Mesenchymal stem cell (in vitro differentiated cells and primary cell): ENCODE results near the gene VWA8.
"Not testable (repeated sequence)": the region's sequence is repeated elsewhere in the genome, so short reads cannot be mapped to it uniquely, and the experiment has no call there.

Source experiments
- DNase-seq: peaks from one replicate; pipeline ENCODE4 v3.0.0-alpha.2; 2013
- H2AFZ ChIP-seq: one replicate; pipeline ENCODE4 v1.6.1; 2013; ENCODE audit warnings: low read depth, mild to moderate bottlenecking, control low read depth, inconsistent platforms, low read length, moderate library complexity
- H2AK5ac ChIP-seq: 2 replicates; pipeline ENCODE4 v1.6.1; 2013; ENCODE audit warnings: low read length, moderate library complexity, mild to moderate bottlenecking, inconsistent platforms; ENCODE audit not compliant: severe bottlenecking
- H2BK120ac ChIP-seq: one replicate; pipeline ENCODE4 v1.6.1; 2013; ENCODE audit warnings: low read depth, mild to moderate bottlenecking, inconsistent platforms, low read length, moderate library complexity
- H2BK12ac ChIP-seq, 2 experiments: one replicate each; pipeline ENCODE4 v1.6.1; 2013; ENCODE audit warnings: inconsistent platforms in 2 of 2, low read length in 2 of 2, mild to moderate bottlenecking in 2 of 2, moderate library complexity in 2 of 2, control low read depth in 1 of 2
- H2BK15ac ChIP-seq: one replicate; pipeline ENCODE4 v1.6.1; 2013; ENCODE audit warnings: mild to moderate bottlenecking, low read depth, inconsistent platforms; ENCODE audit not compliant: poor library complexity, severe bottlenecking
- H2BK5ac ChIP-seq: 2 replicates; pipeline ENCODE4 v1.6.1; 2013; ENCODE audit warnings: low read depth, mild to moderate bottlenecking, low read length, control low read depth, inconsistent platforms; ENCODE audit not compliant: poor library complexity, severe bottlenecking
- H3K14ac ChIP-seq, 2 experiments: one replicate each; pipeline ENCODE4 v1.6.1; 2013; ENCODE audit warnings: inconsistent platforms in 2 of 2, low read length in 2 of 2, control low read depth in 1 of 2, mild to moderate bottlenecking in 1 of 2, moderate library complexity in 1 of 2
- H3K18ac ChIP-seq, 2 experiments: one replicate each; pipeline ENCODE4 v1.6.1; 2013; ENCODE audit warnings: inconsistent platforms in 2 of 2, low read length in 2 of 2, control low read depth in 1 of 2, low read depth in 1 of 2, mild to moderate bottlenecking in 1 of 2
- H3K23ac ChIP-seq, 2 experiments: one replicate each; pipeline ENCODE4 v1.6.1; 2013; ENCODE audit warnings: inconsistent platforms in 2 of 2, low read length in 2 of 2, mild to moderate bottlenecking in 2 of 2, moderate library complexity in 2 of 2, control low read depth in 1 of 2
- H3K27ac ChIP-seq: 2 replicates; pipeline ENCODE4 v1.5.1; 2013; ENCODE audit warnings: mild to moderate bottlenecking, moderate library complexity, low read length, control low read depth, inconsistent platforms; ENCODE audit not compliant: poor library complexity, severe bottlenecking
- H3K27me3 ChIP-seq, 2 experiments: 2 replicates each; pipeline versions ENCODE4 v1.6.1 to v1.7.0; 2013; ENCODE audit warnings: low read length in 2 of 2, mild to moderate bottlenecking in 2 of 2, moderate library complexity in 2 of 2, control low read depth in 1 of 2, inconsistent platforms in 1 of 2; ENCODE audit not compliant: control insufficient read depth in 1 of 2, insufficient read depth in 1 of 2
- H3K36me3 ChIP-seq, 2 experiments: 2 replicates each; pipeline versions ENCODE4 v1.6.1 to v1.7.0; 2013; ENCODE audit warnings: low read length in 2 of 2, control low read depth in 1 of 2, inconsistent platforms in 1 of 2, low read depth in 1 of 2, mild to moderate bottlenecking in 1 of 2; ENCODE audit not compliant: insufficient read depth in 2 of 2, control insufficient read depth in 1 of 2
- H3K4ac ChIP-seq, 2 experiments: one replicate each; pipeline ENCODE4 v1.6.1; 2013; ENCODE audit warnings: inconsistent platforms in 2 of 2, low read length in 2 of 2, mild to moderate bottlenecking in 2 of 2, moderate library complexity in 2 of 2, control low read depth in 1 of 2, low read depth in 1 of 2
- H3K4me1 ChIP-seq: 2 replicates; pipeline ENCODE4 v1.6.1; 2013; ENCODE audit warnings: low read depth, low read length, control low read depth; ENCODE audit not compliant: control insufficient read depth, insufficient read depth
- H3K4me2 ChIP-seq: 2 replicates; pipeline ENCODE4 v1.6.1; 2013; ENCODE audit warnings: low read length, mild to moderate bottlenecking, inconsistent platforms; ENCODE audit not compliant: poor library complexity, severe bottlenecking
- H3K4me3 ChIP-seq, 2 experiments: 2 replicates each; pipeline versions ENCODE4 v1.5.1 to v1.7.0; 2013; ENCODE audit warnings: low read length in 2 of 2, mild to moderate bottlenecking in 2 of 2, control low read depth in 1 of 2, low read depth in 1 of 2; ENCODE audit not compliant: insufficient read depth in 1 of 2
- H3K79me1 ChIP-seq: replicated peaks from 2 replicates; pipeline ENCODE4 v1.6.1; 2013; ENCODE audit warnings: mild to moderate bottlenecking, control low read depth, low read length, inconsistent platforms; ENCODE audit not compliant: poor library complexity, severe bottlenecking
- H3K9ac ChIP-seq: 2 replicates; pipeline ENCODE4 v1.7.0; 2013; ENCODE audit warnings: mild to moderate bottlenecking, low read length, moderate library complexity
- H3K9me3 ChIP-seq: 2 replicates; pipeline ENCODE4 v1.7.0; 2013; ENCODE audit warnings: mild to moderate bottlenecking, low read length; ENCODE audit not compliant: control insufficient read depth
- H4K8ac ChIP-seq: one replicate; pipeline ENCODE4 v1.6.1; 2013; ENCODE audit warnings: inconsistent platforms, mild to moderate bottlenecking, low read length, moderate library complexity
- H4K91ac ChIP-seq: one replicate; pipeline ENCODE4 v1.6.1; 2013; ENCODE audit warnings: mild to moderate bottlenecking, low read length, inconsistent platforms
- WGBS: methylation state at CpG from one replicate; pipeline ENCODE4 v1.1.7; 2013; ENCODE audit warnings: mixed read lengths; 5-methylcytosine and 5-hydroxymethylcytosine counted together

VWA8 gene

GRCh38 chr13:41928323-41928722 is 32.6 kb downstream of the VWA8 start:
- peak overlapping the region in 1 of 2 experiments; percentile 74 for H3K4me3 ChIP-seq
- no peak overlapping the region for H4K91ac ChIP-seq
- peak overlapping the region; percentile 92 for H3K9ac ChIP-seq
- H2AFZ ChIP-seq: no peak overlapping the region
- H2AK5ac ChIP-seq: no peak overlapping the region
- peaks cover 15% of the 10 kb centered on the region for H3K9me3 ChIP-seq
- H2BK15ac ChIP-seq: no peak overlapping the region
- no peak for DNase-seq
- no peak overlapping the region for H3K4me2 ChIP-seq
- no peaks in the 10 kb centered on the region for H3K4me1 ChIP-seq
- no peak overlapping the region for H3K18ac ChIP-seq
- H4K8ac ChIP-seq: no peak overlapping the region
- H2BK5ac ChIP-seq: no peak overlapping the region
- H2BK12ac ChIP-seq: no peak overlapping the region
- H3K79me1 ChIP-seq: peaks cover 19% of the 10 kb centered on the region
- no peak overlapping the region for H3K27ac ChIP-seq
- no peak overlapping the region for H3K4ac ChIP-seq
- WGBS: 80% methylated on average over 1 of the region's 2 CpGs
- H3K36me3 ChIP-seq: peaks cover 0 to 3% of the 10 kb centered on the region in 2 experiments
- H2BK120ac ChIP-seq: no peak overlapping the region
- H3K27me3 ChIP-seq: no peaks in the 10 kb centered on the region
- H3K23ac ChIP-seq: no peak overlapping the region
- H3K14ac ChIP-seq: no peak overlapping the region

GRCh38 chr13:41925014-41925413 is 35.9 kb downstream of the VWA8 start:
- no peak overlapping the region for H3K4me3 ChIP-seq
- no peak overlapping the region for H4K8ac ChIP-seq
- H2BK120ac ChIP-seq: no peak overlapping the region
- H3K27me3 ChIP-seq: no peaks in the 10 kb centered on the region
- no peak overlapping the region for H2BK12ac ChIP-seq
- H3K79me1 ChIP-seq: peaks cover 19% of the 10 kb centered on the region
- no peak overlapping the region for H2BK5ac ChIP-seq
- H2BK15ac ChIP-seq: no peak overlapping the region
- H2AK5ac ChIP-seq: no peak overlapping the region
- peaks cover 1% of the 10 kb centered on the region for H3K4me1 ChIP-seq
- H4K91ac ChIP-seq: no peak overlapping the region
- no peak overlapping the region for H3K4ac ChIP-seq
- H3K23ac ChIP-seq: no peak overlapping the region
- no peak for DNase-seq
- H3K14ac ChIP-seq: no peak overlapping the region
- no peak overlapping the region for H2AFZ ChIP-seq
- peaks cover 15% of the 10 kb centered on the region for H3K9me3 ChIP-seq
- no peak overlapping the region for H3K4me2 ChIP-seq
- WGBS: no CpG with 5 or more reads among the region's 2 CpGs
- H3K9ac ChIP-seq: no peak overlapping the region
- no peak overlapping the region for H3K27ac ChIP-seq
- H3K18ac ChIP-seq: no peak overlapping the region
- H3K36me3 ChIP-seq: peaks cover 0 to 3% of the 10 kb centered on the region in 2 experiments

- no CpG with 5 or more reads among the region's 4 CpGs for WGBS
- not testable (repeated sequence) for H3K4ac ChIP-seq, H2AFZ ChIP-seq, H3K23ac ChIP-seq, H2BK5ac ChIP-seq, H3K4me3 ChIP-seq, H4K8ac ChIP-seq, H2BK12ac ChIP-seq, H3K4me2 ChIP-seq, DNase-seq, H3K4me1 ChIP-seq, H3K14ac ChIP-seq, H2BK15ac ChIP-seq, H2AK5ac ChIP-seq, H3K27me3 ChIP-seq, H3K18ac ChIP-seq, H2BK120ac ChIP-seq, H3K27ac ChIP-seq, H3K36me3 ChIP-seq, H4K91ac ChIP-seq, H3K9ac ChIP-seq
- peaks cover 31% of the 10 kb centered on the region for H3K79me1 ChIP-seq
- peaks cover 15% of the 10 kb centered on the region for H3K9me3 ChIP-seq
Observed at GRCh38 chr13:41922894-41923293, 38.0 kb downstream of the VWA8 start.

- Histone ChIP-seq H2BK12ac (no peak overlapping the region), H2AK5ac (no peak overlapping the region), H4K8ac (peak overlapping the region; percentile 69), H3K27me3 (no peaks in the 10 kb centered on the region), H3K23ac (no peak overlapping the region), H3K36me3 (no peaks in the 10 kb centered on the region), H3K4me1 (peaks cover 8% of the 10 kb centered on the region), H2AFZ (no peak overlapping the region), H3K4me2 (no peak overlapping the region), H4K91ac (peak overlapping the region; percentile 34), H2BK15ac (peak overlapping the region; percentile 16), H3K4ac (peak overlapping the region in 1 of 2 experiments; percentile 24), H3K14ac (peak overlapping the region in 1 of 2 experiments; percentile 77), H3K27ac (no peak overlapping the region), H2BK5ac (no peak overlapping the region), H3K79me1 (peaks cover 22% of the 10 kb centered on the region), H3K4me3 (no peak overlapping the region), H2BK120ac (no peak overlapping the region), H3K18ac (peak overlapping the region in 1 of 2 experiments; percentile 6), H3K9ac (no peak overlapping the region), H3K9me3 (peaks cover 15% of the 10 kb centered on the region)
- no peak for DNase-seq
- WGBS: 84% methylated on average over 5 of the region's 5 CpGs
Observed at GRCh38 chr13:41919741-41920487, 41.0 kb downstream of the VWA8 start.
